ENCODE results near the gene SNN. TPM values are rescaled to one million over a fixed set of nuclear protein-coding genes. Genes with fewer than 3 reads are reported as not detected.

SNN gene
- total RNA-seq, 1 donor from 2014 or later = 80.6 TPM

- H3K27me3 Mint-ChIP-seq = peaks cover 16% of the 10 kb centered on the region
- peaks cover 23% of the 10 kb centered on the region for H3K4me1 Mint-ChIP-seq (ENCODE audit: low read depth)
- no peak for DNase-seq (ENCODE audit: low spot score, unreplicated experiment)
- no peak for TF ChIP-seq CTCF (IDR thresholded peaks at IDR 0.05; ENCODE audit: unreplicated experiment)
- peak overlapping the region; percentile 80 for H3K4me3 Mint-ChIP-seq (ENCODE audit: low read depth)
- H3K9me3 Mint-ChIP-seq (ENCODE audit: low read depth) = no peaks in the 10 kb centered on the region
- H3K36me3 Mint-ChIP-seq (ENCODE audit: insufficient read depth) = peaks cover 1% of the 10 kb centered on the region
- peak overlapping the region; percentile 91 for H3K27ac Mint-ChIP-seq
Observed at GRCh38 chr16:11668623-11669379, 546 bp downstream of the SNN start.

- peaks cover 12% of the 10 kb centered on the region for H3K27me3 Mint-ChIP-seq
- DNase-seq (ENCODE audit: low spot score, unreplicated experiment) = no peak
- H3K9me3 Mint-ChIP-seq (ENCODE audit: low read depth) = no peaks in the 10 kb centered on the region
- peaks cover 1% of the 10 kb centered on the region for H3K36me3 Mint-ChIP-seq (ENCODE audit: insufficient read depth)
- H3K4me1 Mint-ChIP-seq (ENCODE audit: low read depth) = peaks cover 23% of the 10 kb centered on the region
- H3K27ac Mint-ChIP-seq = peak overlapping the region; percentile 91
- H3K4me3 Mint-ChIP-seq (ENCODE audit: low read depth) = peak overlapping the region; percentile 80
- TF ChIP-seq CTCF (IDR thresholded peaks at IDR 0.05; ENCODE audit: unreplicated experiment) = no peak
Observed at GRCh38 chr16:11669380-11670146, 1.3 kb downstream of the SNN start.

GRCh38 chr16:11670171-11671131 lies 2.2 kb downstream of the SNN start:
- TF ChIP-seq CTCF (IDR thresholded peaks at IDR 0.05; ENCODE audit: unreplicated experiment) = no peak
- no peak for DNase-seq (ENCODE audit: low spot score, unreplicated experiment)
- Mint-ChIP-seq H3K36me3 (ENCODE audit: insufficient read depth) (peaks cover 1% of the 10 kb centered on the region), H3K4me1 (ENCODE audit: low read depth) (peaks cover 27% of the 10 kb centered on the region), H3K9me3 (ENCODE audit: low read depth) (no peaks in the 10 kb centered on the region), H3K27me3 (peaks cover 12% of the 10 kb centered on the region), H3K4me3 (ENCODE audit: low read depth) (peak overlapping the region; percentile 80), H3K27ac (peak overlapping the region; percentile 91)

GRCh38 chr16:11671271-11671670 lies 3.0 kb downstream of the SNN start:
- peaks cover 1% of the 10 kb centered on the region for H3K36me3 Mint-ChIP-seq (ENCODE audit: insufficient read depth)
- peaks cover 5% of the 10 kb centered on the region for H3K27me3 Mint-ChIP-seq
- H3K4me1 Mint-ChIP-seq (ENCODE audit: low read depth) = peaks cover 27% of the 10 kb centered on the region
- H3K9me3 Mint-ChIP-seq (ENCODE audit: low read depth) = no peaks in the 10 kb centered on the region
- peak overlapping the region; percentile 80 for H3K4me3 Mint-ChIP-seq (ENCODE audit: low read depth)
- no peak for DNase-seq (ENCODE audit: low spot score, unreplicated experiment)
- no peak overlapping the region for H3K27ac Mint-ChIP-seq
- no peak for TF ChIP-seq CTCF (IDR thresholded peaks at IDR 0.05; ENCODE audit: unreplicated experiment)

- Mint-ChIP-seq H3K9me3 (ENCODE audit: low read depth) (no peaks in the 10 kb centered on the region), H3K4me1 (ENCODE audit: low read depth) (peaks cover 27% of the 10 kb centered on the region), H3K27ac (peak overlapping the region; percentile 56), H3K27me3 (peaks cover 3% of the 10 kb centered on the region), H3K36me3 (ENCODE audit: insufficient read depth) (peaks cover 4% of the 10 kb centered on the region), H3K4me3 (ENCODE audit: low read depth) (no peak overlapping the region)
- TF ChIP-seq CTCF (IDR thresholded peaks at IDR 0.05; ENCODE audit: unreplicated experiment) = no peak
- no peak for DNase-seq (ENCODE audit: low spot score, unreplicated experiment)
Observed at GRCh38 chr16:11671676-11672075, 3.4 kb downstream of the SNN start.
